ENCODE results near the gene STPG3. TPM values are rescaled to one million over a fixed set of nuclear protein-coding genes. Genes with fewer than 3 reads are reported as not detected.

Gene STPG3
- total and polyA plus RNA-seq, 2 of the 8 experiments (the other 6 are each of a cell fraction or from before 2014, with no cell fraction given): not detected

- Histone ChIP-seq H3K79me2 (ENCODE audit: control insufficient read depth in 1 of 2, insufficient read depth in 2 of 2, low read length in 2 of 2) (no peaks in the 10 kb centered on the region), H2BK12ac (ENCODE audit: low read depth, low read length) (no peak overlapping the region), H4K20me1 (replicated peaks in 1 of 2; ENCODE audit: control insufficient read depth in 1 of 2, insufficient read depth in 2 of 2, low read length in 2 of 2) (peaks cover 0 to 12% of the 10 kb centered on the region in 2 experiments), H2BK120ac (replicated peaks; ENCODE audit: low read depth, low read length) (no peak overlapping the region), H2AFZ (ENCODE audit: low read length) (no peak overlapping the region), H3K9ac (replicated peaks in 1 of 4; ENCODE audit: extremely low read depth in 1 of 4, low read depth in 3 of 4, low read length in 3 of 4) (no peak overlapping the region), H3K14ac (ENCODE audit: insufficient read length) (no peak overlapping the region), H3K4me1 (replicated peaks in 1 of 4; ENCODE audit: control insufficient read depth in 3 of 4, insufficient read depth in 4 of 4, low read length in 3 of 4) (peaks cover 0 to 15% (median 9%) of the 10 kb centered on the region in 4 experiments; a peak in 5 of 7 replicates), H4K91ac (replicated peaks; ENCODE audit: insufficient read length, low read length) (no peak overlapping the region), H4K5ac (ENCODE audit: insufficient read length, low read depth, low read length) (no peak overlapping the region), H3K9me3 (ENCODE audit: insufficient read depth in 2 of 2, low read depth in 1 of 2, low read length in 1 of 2) (no peaks in the 10 kb centered on the region), H3K27ac (ENCODE audit: low read depth, low read length) (no peak overlapping the region), H3K4me3 (ENCODE audit: extremely low read depth in 1 of 4, insufficient read depth in 2 of 4, low read depth in 3 of 4, low read length in 4 of 4) (no peak overlapping the region), H2AK5ac (ENCODE audit: low read depth, low read length) (peak overlapping the region; percentile 39; the same call in 1 of the 2 replicates), H2BK20ac (ENCODE audit: low read length) (no peak overlapping the region), H3K18ac (ENCODE audit: extremely low read depth, low read length) (no peak overlapping the region), H3K36me3 (ENCODE audit: control insufficient read depth in 2 of 4, insufficient read depth in 4 of 4, low read length in 3 of 4) (peaks cover 0 to 22% (median 7%) of the 10 kb centered on the region in 4 experiments; a peak in 6 of 8 replicates), H4K8ac (ENCODE audit: extremely low read depth, insufficient read depth, low read length) (no peak overlapping the region), H3K27me3 (replicated peaks in 1 of 4; ENCODE audit: control insufficient read depth in 3 of 4, extremely low read depth in 1 of 4, insufficient read depth in 3 of 4, low read length in 3 of 4) (no peaks in the 10 kb centered on the region; a peak in 2 of 7 replicates), H3K56ac (replicated peaks; ENCODE audit: insufficient read length, low read depth, low read length) (no peak overlapping the region), H2BK5ac (ENCODE audit: low read depth, low read length) (no peak overlapping the region), H2BK15ac (ENCODE audit: low read length) (no peak overlapping the region), H3K4ac (replicated peaks; ENCODE audit: insufficient read length, low read depth, low read length) (no peak overlapping the region), H3K79me1 (ENCODE audit: low read depth, low read length) (no peaks in the 10 kb centered on the region), H3K23ac (ENCODE audit: insufficient read length) (no peak overlapping the region), H3K23me2 (ENCODE audit: low read depth, low read length) (peaks cover 14% of the 10 kb centered on the region; the same call in 1 of the 2 replicates), H3K4me2 (ENCODE audit: insufficient read depth in 1 of 2, low read depth in 2 of 2, low read length in 2 of 2) (no peak overlapping the region)
- 93% methylated on average over 16 of the region's 30 CpGs; no CpG with 5 or more reads in 1 of the 2 experiments for WGBS, 2 experiments (ENCODE audit: extremely low coverage in 1 of 2, insufficient coverage in 1 of 2, insufficient read length in 1 of 2, insufficient replicate concordance in 2 of 2, low coverage in 1 of 2, low lambda C conversion rate in 2 of 2, missing lambda C conversion rate in 1 of 2)
- CTCF ChIA-PET (ENCODE audit: partially characterized antibody): interaction anchor here (0.8 to 3.7 kb wide), 7 partner anchors 12 to 89 kb away, joined by 3 to 17 read pairs (median 4); no protein-coding TSS in a partner anchor
- POLR2A ChIA-PET (ENCODE audit: partially characterized antibody): interaction anchor here (1.1 to 69.9 kb wide), 5 partner anchors 8 to 226 kb away, joined by 3 to 1462 read pairs (median 7); partner anchors contain the start of genes NDOR1, NELFB, PAXX and STPG3
- DNase-seq (ENCODE audit: low read depth in 1 of 2, low spot score in 2 of 2) (no peak), FAIRE-seq (no peak)
- TF ChIP-seq SP1 (IDR thresholded peaks at IDR 0.05; ENCODE audit: low read depth, low read length) (no peak), RXRA (IDR thresholded peaks at IDR 0.05; ENCODE audit: insufficient read depth, low read depth, low read length) (no peak), NANOG (IDR thresholded peaks at IDR 0.05; ENCODE audit: insufficient read depth, low read depth, low read length, poor library complexity, severe bottlenecking) (no peak), RFX5 (IDR thresholded peaks at IDR 0.05; ENCODE audit: borderline replicate concordance, low read depth, low read length) (no peak), SIN3A (conservative IDR thresholded peaks at IDR 0.05 in 1 of 2, IDR thresholded peaks at IDR 0.05 in 1 of 2; ENCODE audit: low read depth in 1 of 2, low read length in 2 of 2) (no peak), E2F6 (IDR thresholded peaks at IDR 0.05) (no peak), CEBPB (IDR thresholded peaks at IDR 0.05; ENCODE audit: low read depth, low read length) (no peak), MAFK (IDR thresholded peaks at IDR 0.05; ENCODE audit: low read depth, low read length) (no peak), ATF3 (IDR thresholded peaks at IDR 0.05; ENCODE audit: insufficient read depth, low read depth, low read length) (no peak), RBBP5 (IDR thresholded peaks at IDR 0.05; ENCODE audit: borderline replicate concordance, low read depth, low read length) (no peak), POLR2AphosphoS5 (IDR thresholded peaks at IDR 0.05; ENCODE audit: low read depth, low read length) (no peak), POLR2A (IDR thresholded peaks at IDR 0.05; ENCODE audit: control extremely low read depth in 1 of 2, low read depth in 2 of 2, low read length in 2 of 2) (no peak)
Observed at GRCh38 chr9:137218212-137218753, 32.8 kb upstream of the STPG3 start.

Measured in H1 (cell line).